Stimulated activated CD4-positive, alpha-beta T cell treated with anti-CD3 and anti-CD28 coated beads, Interleukin-15, amount 100 ng/mL, for 48 hours (primary cell): ENCODE results near the gene BMP4.

Source experiments
- DNase-seq, 2 donors: peaks; one replicate each; pipeline ENCODE4 v3.0.0-alpha.2; 2020; ENCODE audit warnings: low read depth in 2 of 2

BMP4 gene

GRCh38 chr14:53946404-53947093 is 10.1 kb downstream of the BMP4 start:
- DNase-seq: no peak

GRCh38 chr14:53946071-53946403 is 10.6 kb downstream of the BMP4 start:
- no peak for DNase-seq

GRCh38 chr14:53943751-53944083 is 12.9 kb downstream of the BMP4 start:
- no peak for DNase-seq

- no peak for DNase-seq
Measured at GRCh38 chr14:53942970-53943750, 13.5 kb downstream of the BMP4 start.

GRCh38 chr14:53938136-53938837 is 18.3 kb downstream of the BMP4 start:
- no peak for DNase-seq

GRCh38 chr14:53934778-53935414 is 21.7 kb downstream of the BMP4 start:
- no peak for DNase-seq

GRCh38 chr14:53932966-53933365 is 23.7 kb downstream of the BMP4 start:
- DNase-seq: no peak

GRCh38 chr14:53929871-53930715 is 26.5 kb downstream of the BMP4 start:
- DNase-seq: no peak

- DNase-seq: no peak
Measured at GRCh38 chr14:53927171-53927570, 29.5 kb downstream of the BMP4 start.

GRCh38 chr14:53925201-53925766 is 31.3 kb downstream of the BMP4 start:
- no peak for DNase-seq

- DNase-seq: no peak
Measured at GRCh38 chr14:53924753-53925152, 31.9 kb downstream of the BMP4 start.

- DNase-seq: no peak
Measured at GRCh38 chr14:53921027-53921426, 35.6 kb downstream of the BMP4 start.

- DNase-seq: no peak
Measured at GRCh38 chr14:53916239-53916638, 40.4 kb downstream of the BMP4 start.

- DNase-seq: no peak
Measured at GRCh38 chr14:53915364-53916014, 41.1 kb downstream of the BMP4 start.

- DNase-seq: no peak
Measured at GRCh38 chr14:53912021-53912420, 44.6 kb downstream of the BMP4 start.

GRCh38 chr14:53908416-53908815 is 48.2 kb downstream of the BMP4 start:
- DNase-seq: no peak

GRCh38 chr14:53902307-53902706 is 54.3 kb downstream of the BMP4 start:
- DNase-seq: no peak

GRCh38 chr14:53900499-53900898 is 56.1 kb downstream of the BMP4 start:
- DNase-seq: no peak
